HCT116 (cell line): ENCODE results near the gene ACCSL. TPM values are rescaled to one million over a fixed set of nuclear protein-coding genes. Genes with fewer than 3 reads are reported as not detected.

Experiments
- ATAC-seq: fragments of 200-7000 bp; cut with Tn5 transposase; 2 replicates; pipeline ENCODE4 v1.9.1; 2020; ENCODE audit warnings: mild to moderate bottlenecking, moderate library complexity
- BruUV-seq: library from RNA; stranded (reverse); fragments of 400-500 nt; replicated peaks from 2 replicates; lab custom pipeline; 2021; lab: Mats Ljungman, UMichigan
- CTCF ChIA-PET: fragments of 300-600 bp; sonication (Branson Sonifier 250); formaldehyde crosslinking; loops from one replicate; lab custom pipeline; 2021; ENCODE audit warnings: antibody characterized with exemption; lab: Charles Lee
- POLR2A ChIA-PET: fragments of 300-600, 350-600 bp; sonication (Branson Sonifier 250); formaldehyde crosslinking; loops from one replicate; lab custom pipeline; 2021; ENCODE audit warnings: antibody characterized with exemption; lab: Charles Lee
- RAD21 ChIA-PET, 2 experiments: fragments of 300-600 bp; sonication (Branson Sonifier 250); formaldehyde crosslinking; loops; one replicate each; lab custom pipeline; 2023; ENCODE audit warnings: low total read pairs in 2 of 2; ENCODE audit not compliant: uncharacterized antibody in 2 of 2, unreplicated experiment in 2 of 2, low non-redundant PET in 1 of 2; lab: Charles Lee
- DNase-seq: peaks from one replicate; pipeline ENCODE4 v3.0.0-alpha.2; 2010; ENCODE audit warnings: low read depth, low spot score
- H2AFZ ChIP-seq: fragments of 200-600 bp; shearing (Covaris generic), sonication (generic); 2 replicates; pipeline ENCODE4 v1.6.1; 2017; ENCODE audit warnings: low read depth, mixed run types, mixed read lengths, antibody characterized with exemption, low read length; ENCODE audit not compliant: poor library complexity, severe bottlenecking
- H3K27ac ChIP-seq: 2 replicates; pipeline ENCODE4 v1.5.1; 2012; ENCODE audit warnings: low read depth, low read length
- H3K27me3 ChIP-seq: fragments of 200-600 bp; sonication (generic); 2 replicates; pipeline ENCODE4 v1.6.1; 2016; ENCODE audit warnings: mixed run types, low read length, mixed read lengths; ENCODE audit not compliant: insufficient read depth
- H3K36me3 ChIP-seq, 2 experiments: fragments of 200-500 bp in 1 of 2; fragments of 200-600 bp in 1 of 2; sonication (Bioruptor generic) in 1 of 2; sonication (generic) in 1 of 2; 2 replicates each; pipeline versions ENCODE4 v1.5.1 to v1.6.1; 2014 to 2016; ENCODE audit warnings: low read length in 2 of 2, inconsistent platforms in 1 of 2, mixed read lengths in 1 of 2, mixed run types in 1 of 2; ENCODE audit not compliant: insufficient read depth in 2 of 2, control insufficient read depth in 1 of 2
- H3K4me1 ChIP-seq, 2 experiments: fragments of 200-600 bp in 1 of 2; sonication (generic) in 1 of 2; 2 replicates each; pipeline versions ENCODE4 v1.5.1 to v1.6.1; 2012 to 2017; ENCODE audit warnings: low read length in 2 of 2, inconsistent platforms in 1 of 2, mild to moderate bottlenecking in 1 of 2, mixed read lengths in 1 of 2, mixed run types in 1 of 2, moderate library complexity in 1 of 2; ENCODE audit not compliant: insufficient read depth in 2 of 2, control insufficient read depth in 1 of 2
- H3K4me2 ChIP-seq: fragments of 200-600 bp; sonication (generic); 2 replicates; pipeline ENCODE4 v1.6.1; 2017; ENCODE audit warnings: mixed run types, low read length, mixed read lengths
- H3K4me3 ChIP-seq, 2 experiments: fragments of 200-600 bp in 1 of 2; sonication (generic) in 1 of 2; replicated peaks in 1 of 2; 2 replicates each; pipeline ENCODE4 v1.5.1; 2011 to 2016; ENCODE audit warnings: low read length in 2 of 2, control low read depth in 1 of 2, low read depth in 1 of 2, mild to moderate bottlenecking in 1 of 2, mixed read lengths in 1 of 2, mixed run types in 1 of 2
- H3K79me2 ChIP-seq: fragments of 200-600 bp; sonication (generic); 2 replicates; pipeline ENCODE4 v1.6.1; 2017; ENCODE audit warnings: mild to moderate bottlenecking, mixed run types, low read length, moderate library complexity, mixed read lengths; ENCODE audit not compliant: insufficient read depth
- H3K9ac ChIP-seq: fragments of 200-600 bp; sonication (generic); 2 replicates; pipeline ENCODE4 v1.6.1; 2016; ENCODE audit warnings: low read length, mixed read lengths
- H3K9me2 ChIP-seq: fragments of 200-600 bp; sonication (generic), shearing (Covaris generic); 2 replicates; pipeline ENCODE4 v1.6.1; 2017; ENCODE audit warnings: mixed run types, mild to moderate bottlenecking, moderate library complexity; ENCODE audit not compliant: insufficient read depth
- H3K9me3 ChIP-seq, 2 experiments: fragments of 200-500 bp in 1 of 2; fragments of 200-600 bp in 1 of 2; sonication (Bioruptor generic) in 1 of 2; sonication (generic) in 1 of 2; 2 replicates each; pipeline ENCODE4 v1.6.1; 2014 to 2017; ENCODE audit warnings: low read length in 2 of 2, mixed read lengths in 2 of 2, inconsistent platforms in 1 of 2, low read depth in 1 of 2, mild to moderate bottlenecking in 1 of 2, mixed run types in 1 of 2, moderate library complexity in 1 of 2; ENCODE audit not compliant: control insufficient read depth in 1 of 2, insufficient read depth in 1 of 2
- H4K20me1 ChIP-seq: fragments of 200-600 bp; sonication (generic), shearing (Covaris generic); 2 replicates; pipeline ENCODE4 v1.6.1; 2017; ENCODE audit warnings: mixed run types, mild to moderate bottlenecking, moderate library complexity; ENCODE audit not compliant: insufficient read depth
- CTCF ChIP-seq, 3 experiments: fragments of 200-600 bp in 1 of 3; sonication (generic) in 1 of 3; IDR thresholded peaks in 2 of 3; conservative IDR thresholded peaks in 1 of 3; 2 replicates each; pipeline ENCODE4 v1.5.1; 2012 to 2017; ENCODE audit warnings: low read depth in 2 of 3, low read length in 2 of 3, antibody characterized with exemption in 1 of 3, borderline replicate concordance in 1 of 3, control low read depth in 1 of 3, mild to moderate bottlenecking in 1 of 3, mixed read lengths in 1 of 3, mixed run types in 1 of 3, moderate library complexity in 1 of 3; ENCODE audit not compliant: insufficient read depth in 1 of 3
- FOSL1 ChIP-seq: IDR thresholded peaks from 2 replicates; pipeline ENCODE4 v1.6.1; 2012; ENCODE audit warnings: low read depth
- JUND ChIP-seq: IDR thresholded peaks from 2 replicates; pipeline ENCODE4 v1.6.1; 2012
- POLR2A ChIP-seq: IDR thresholded peaks from 2 replicates; pipeline ENCODE4 v1.7.0; 2011; ENCODE audit warnings: borderline replicate concordance; ENCODE audit not compliant: insufficient read depth, insufficient read length; ENCODE audit errors: extremely low read depth
- POLR2AphosphoS5 ChIP-seq: IDR thresholded peaks from 2 replicates; pipeline ENCODE4 v1.6.1; 2011; ENCODE audit warnings: mild to moderate bottlenecking, low read depth, low read length, moderate library complexity
- ZFX ChIP-seq: fragments of 450-650 bp; IDR thresholded peaks from 2 replicates; pipeline ENCODE4 v1.6.1; 2017
- intact Hi-C: fragments of 100-400 bp; cut with micrococcal nuclease; formaldehyde crosslinking; loops from 2 replicates; pipeline ENCODE4 v1.10.0; 2022
- total RNA-seq: library from RNA; stranded (reverse); gene quantifications from one replicate; pipeline ENCODE4 v1.2.1, GENCODE V29; 2021; ENCODE audit not compliant: unreplicated experiment

Gene ACCSL
- total RNA-seq, 1 experiment from 2014 or later: not detected

GRCh38 chr11:44058275-44058674 lies 10.5 kb downstream of the ACCSL start:
- RAD21 ChIA-PET: no interaction called here
- Histone ChIP-seq H3K9ac (no peak overlapping the region), H3K4me2 (no peak overlapping the region), H3K9me3 (no peaks in the 10 kb centered on the region), H3K9me2 (no peaks in the 10 kb centered on the region), H3K27me3 (no peaks in the 10 kb centered on the region), H4K20me1 (no peaks in the 10 kb centered on the region), H3K79me2 (no peaks in the 10 kb centered on the region), H2AFZ (no peak overlapping the region), H3K27ac (no peak overlapping the region), H3K4me1 (no peaks in the 10 kb centered on the region), H3K36me3 (no peaks in the 10 kb centered on the region), H3K4me3 (no peak overlapping the region)
- TF ChIP-seq CTCF (IDR thresholded peaks at IDR 0.05 in 2 of 3, conservative IDR thresholded peaks at IDR 0.05 in 1 of 3; ENCODE audit: borderline replicate concordance in 1 of 3, insufficient read depth in 1 of 3, low read depth in 2 of 3, low read length in 2 of 3) (no peak), JUND (no peak), FOSL1 (no peak), POLR2AphosphoS5 (no peak), POLR2A (no peak)
- ATAC-seq (no peak), DNase-seq (no peak)
- intact Hi-C loops: no loop called here
- BruUV-seq: no TSS peak
- POLR2A ChIA-PET: no interaction called here
- CTCF ChIA-PET: interaction anchor here (1.5 kb wide), 1 partner anchor 37 kb away, joined by 4 read pairs; the partner anchor contains the start of gene EXT2

- BruUV-seq: no TSS peak
- Histone ChIP-seq H3K27me3 (no peaks in the 10 kb centered on the region), H3K9me2 (no peaks in the 10 kb centered on the region), H4K20me1 (no peaks in the 10 kb centered on the region), H3K4me2 (peak overlapping the region; percentile 91), H3K4me1 (peaks cover 11 to 19% of the 10 kb centered on the region in 2 experiments), H3K9ac (peak overlapping the region; percentile 81), H3K9me3 (no peaks in the 10 kb centered on the region), H3K27ac (peak overlapping the region; percentile 78; the same call in 1 of the 2 replicates), H3K36me3 (no peaks in the 10 kb centered on the region), H2AFZ (peak overlapping the region; percentile 33), H3K4me3 (peak overlapping the region; percentile 60 to 72), H3K79me2 (no peaks in the 10 kb centered on the region)
- ATAC-seq (no peak), DNase-seq (no peak)
- POLR2A ChIA-PET: no interaction called here
- TF ChIP-seq CTCF (IDR thresholded peaks at IDR 0.05 in 2 of 3, conservative IDR thresholded peaks at IDR 0.05 in 1 of 3; ENCODE audit: borderline replicate concordance in 1 of 3, insufficient read depth in 1 of 3, low read depth in 2 of 3, low read length in 2 of 3): no peak
- no peak for TF ChIP-seq ZFX
- intact Hi-C loops: no loop called here
- RAD21 ChIA-PET: no interaction called here
- CTCF ChIA-PET: no interaction called here
These were observed 17.4 kb downstream of the ACCSL start for GRCh38 chr11:44065161-44065661.
